K562 (cell line): ENCODE results near the gene LAMA3. TPM values are rescaled to one million over a fixed set of nuclear protein-coding genes. Genes with fewer than 3 reads are reported as not detected.

Source experiments
- FOXA1 ChIP-seq: fragments of 450-650 bp; IDR thresholded peaks from 2 replicates; pipeline ENCODE4 v1.6.1; 2016; ENCODE audit warnings: mild to moderate bottlenecking, borderline replicate concordance
- HDGF ChIP-seq: fragments of 450-650 bp; IDR thresholded peaks from 2 replicates; pipeline ENCODE4 v1.6.1; 2016
- POLR2G ChIP-seq: fragments of 200-400 bp; formaldehyde crosslinking; IDR thresholded peaks from 2 replicates; pipeline ENCODE4 v1.6.1; 2017; ENCODE audit warnings: low read depth, mild to moderate bottlenecking, antibody characterized with exemption, low read length, moderate library complexity
- TFAP4 ChIP-seq: sonication (generic); formaldehyde crosslinking; IDR thresholded peaks from 2 replicates; pipeline ENCODE4 v1.8.0; 2022; ENCODE audit warnings: missing genetic modification reagents, mild to moderate bottlenecking, moderate library complexity, borderline replicate concordance
- ZNF277 ChIP-seq: fragments of 250-450 bp; sonication (Bioruptor Pico); IDR thresholded peaks from 2 replicates; pipeline ENCODE4 v1.8.0; 2022; ENCODE audit warnings: inconsistent platforms, mild to moderate bottlenecking, moderate library complexity, borderline replicate concordance
- ZNF324 ChIP-seq: fragments of 250-450 bp; sonication (Bioruptor Pico); IDR thresholded peaks from 2 replicates; pipeline ENCODE4 v1.4.0; 2020; ENCODE audit warnings: mild to moderate bottlenecking
- ZNF436 ChIP-seq: fragments of 250-450, 450-650 bp; sonication (Bioruptor Pico); formaldehyde crosslinking; IDR thresholded peaks from 2 replicates; pipeline ENCODE4 v1.7.0; 2020; ENCODE audit warnings: mild to moderate bottlenecking
- polyA plus RNA-seq, 8 experiments: library from polyadenylated mRNA; depleted of rRNA in 4 of 8; stranded (reverse) in 5 of 8; unstranded in 3 of 8; fragments of >200 nt; fragmentation: Nextera tagmentation in 2 of 8; fragmentation: Illumina TruSeq in 1 of 8; extraction: Ambion mirVana in 2 of 8; extraction: Trizol in 1 of 8; gene quantifications; 2 replicates each; pipeline versions ENCODE4 v1.2.1 to v1.2.3, GENCODE V29; 2011 to 2014; ENCODE audit warnings: inconsistent platforms in 1 of 8, missing spikeins in 1 of 8
- total RNA-seq, 7 experiments: library from RNA; depleted of rRNA in 6 of 7; stranded (reverse); fragments of >200 nt in 6 of 7; fragmentation: Illumina TruSeq in 2 of 7; extraction: Trizol in 2 of 7; gene quantifications; 2 replicates each; pipeline versions ENCODE4 v1.2.1 to v1.2.3, GENCODE V29; 2011 to 2021; ENCODE audit warnings: low replicate concordance in 1 of 7

Gene LAMA3
- total and polyA plus RNA-seq, 9 of the 15 experiments (the other 6 are each of a cell fraction or from before 2014, with no cell fraction given) = 0.07 TPM; not detected in 8

DNA sequence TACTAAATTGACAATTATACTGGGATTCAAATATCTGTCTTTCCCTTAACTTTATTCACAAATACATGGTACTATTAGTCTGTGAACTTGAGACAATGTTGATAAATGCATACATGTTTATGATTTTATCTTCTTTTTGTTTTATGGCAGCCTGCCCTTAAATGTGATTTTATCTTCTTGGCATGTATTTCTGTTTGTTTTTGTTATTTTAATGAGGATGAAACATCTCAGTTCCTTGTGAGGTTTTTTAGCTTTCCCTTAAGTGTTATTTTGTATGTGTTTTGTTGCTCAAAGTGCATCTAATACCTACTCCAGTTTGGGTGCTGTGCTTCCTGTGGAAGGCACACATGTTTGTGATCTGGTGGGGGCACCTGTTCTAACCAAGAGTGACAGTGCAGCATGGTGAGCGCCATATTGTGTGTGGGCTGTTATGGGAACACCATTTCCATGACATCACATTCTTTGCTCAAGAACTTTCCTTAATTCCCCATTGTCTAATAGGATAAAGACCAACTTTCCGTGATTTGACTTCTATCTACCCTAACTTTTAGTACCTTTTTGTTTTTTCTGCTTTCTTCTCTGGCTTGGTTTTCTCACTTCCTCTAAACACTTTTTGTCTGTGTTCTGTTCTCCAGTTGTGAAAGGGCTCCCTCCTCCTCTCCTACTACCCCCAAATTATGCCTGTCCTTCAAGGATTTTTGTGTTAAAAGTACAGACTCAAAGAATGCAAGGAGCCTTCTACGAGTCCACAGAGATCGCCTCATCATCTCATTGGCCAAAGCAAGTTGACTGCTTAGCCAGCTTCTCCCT is 163.2 kb downstream of the LAMA3 start (continued):
- TF ChIP-seq ZNF277 (CRISPR knock-in tag) (no peak), POLR2G (no peak), ZNF436 (CRISPR knock-in tag) (no peak), HDGF (no peak), ZNF324 (CRISPR knock-in tag) (no peak), FOXA1 (no peak), TFAP4 (no peak)
- TF ChIP-seq, all 486 proteins: peak for 0
